Fibroblast of villous mesenchyme (primary cell): ENCODE measurements around the gene MAD2L1. TPM values are rescaled to one million over a fixed set of nuclear protein-coding genes. Genes with fewer than 3 reads are reported as not detected.

Source experiments
- DNase-seq: peaks from one replicate; pipeline ENCODE4 v3.0.0-alpha.2; 2010; ENCODE audit warnings: low read depth
- H3K4me3 ChIP-seq: 2 replicates; pipeline ENCODE4 v1.5.1; 2011; ENCODE audit warnings: low read depth, mild to moderate bottlenecking, low read length
- total RNA-seq: library from RNA; depleted of rRNA; stranded (reverse); fragments of >200 nt; gene quantifications from 2 replicates; pipeline ENCODE4 v1.2.3, GENCODE V29; 2012
- TF ChIP-seq, protein P1 (sequence below): IDR thresholded peaks from 2 replicates; pipeline ENCODE4 v1.5.1; 2012; ENCODE audit warnings: low read depth, mild to moderate bottlenecking, low read length; ENCODE audit not compliant: insufficient read depth

MAD2L1 gene
- total RNA-seq, 1 donor, result 31.1 TPM

DNA sequence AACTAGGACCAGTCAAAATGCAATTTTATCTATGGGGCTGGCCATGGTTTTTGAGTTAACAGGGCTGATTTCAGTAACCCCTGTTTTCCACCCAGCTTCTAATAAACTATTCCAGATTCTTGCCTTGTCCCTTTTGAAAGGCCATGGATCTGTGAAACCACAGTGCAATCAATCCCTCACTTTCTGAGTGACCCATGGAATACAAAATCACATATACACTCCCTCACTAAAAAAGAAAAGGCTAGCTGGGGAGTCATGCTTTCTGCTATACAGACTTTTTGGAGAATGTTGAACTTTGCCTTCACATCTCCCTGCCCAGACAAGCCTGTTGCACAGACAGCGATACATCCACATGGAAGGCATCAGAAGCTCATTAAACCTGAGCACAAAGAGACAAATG lies 47.9 kb downstream of the MAD2L1 start:
- DNase-seq, result peak; percentile 8
- no peak overlapping the region for H3K4me3 ChIP-seq
- TF ChIP-seq, protein P1, sequence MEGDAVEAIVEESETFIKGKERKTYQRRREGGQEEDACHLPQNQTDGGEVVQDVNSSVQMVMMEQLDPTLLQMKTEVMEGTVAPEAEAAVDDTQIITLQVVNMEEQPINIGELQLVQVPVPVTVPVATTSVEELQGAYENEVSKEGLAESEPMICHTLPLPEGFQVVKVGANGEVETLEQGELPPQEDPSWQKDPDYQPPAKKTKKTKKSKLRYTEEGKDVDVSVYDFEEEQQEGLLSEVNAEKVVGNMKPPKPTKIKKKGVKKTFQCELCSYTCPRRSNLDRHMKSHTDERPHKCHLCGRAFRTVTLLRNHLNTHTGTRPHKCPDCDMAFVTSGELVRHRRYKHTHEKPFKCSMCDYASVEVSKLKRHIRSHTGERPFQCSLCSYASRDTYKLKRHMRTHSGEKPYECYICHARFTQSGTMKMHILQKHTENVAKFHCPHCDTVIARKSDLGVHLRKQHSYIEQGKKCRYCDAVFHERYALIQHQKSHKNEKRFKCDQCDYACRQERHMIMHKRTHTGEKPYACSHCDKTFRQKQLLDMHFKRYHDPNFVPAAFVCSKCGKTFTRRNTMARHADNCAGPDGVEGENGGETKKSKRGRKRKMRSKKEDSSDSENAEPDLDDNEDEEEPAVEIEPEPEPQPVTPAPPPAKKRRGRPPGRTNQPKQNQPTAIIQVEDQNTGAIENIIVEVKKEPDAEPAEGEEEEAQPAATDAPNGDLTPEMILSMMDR, result no peak

DNA sequence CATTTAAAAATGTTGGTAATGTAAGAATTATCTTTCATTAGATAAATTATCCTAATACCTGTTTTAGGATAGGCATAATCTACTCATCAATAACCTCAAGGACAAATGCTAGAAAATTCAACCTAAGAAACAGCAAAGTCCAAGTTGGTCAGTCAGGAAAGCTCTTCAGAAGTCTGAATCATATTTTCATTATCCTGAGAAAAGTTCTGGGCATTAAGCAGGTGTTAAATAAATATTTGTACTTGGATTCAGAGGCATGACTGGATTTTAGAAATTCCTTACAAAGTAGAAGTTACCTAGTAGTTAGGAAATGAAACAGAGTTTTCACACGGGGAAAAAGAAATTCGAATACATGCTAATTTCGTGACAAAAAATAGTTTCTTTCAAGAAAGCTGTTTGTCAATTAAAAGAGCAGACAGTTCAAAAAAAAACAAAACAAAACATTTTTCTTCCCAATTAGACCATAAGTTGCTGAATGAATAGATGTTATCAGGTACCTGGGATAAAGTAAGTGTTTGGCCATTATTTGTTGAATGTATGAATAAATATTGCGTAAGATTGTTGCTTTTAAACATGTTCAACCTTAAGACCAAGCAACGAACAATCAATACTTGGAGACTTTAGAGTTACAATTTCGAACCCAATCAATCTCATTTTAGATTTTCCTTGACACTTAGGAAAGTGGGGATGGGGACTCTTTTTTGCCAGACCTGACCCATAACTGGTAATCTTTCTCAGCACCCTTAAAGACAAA lies 48.5 kb downstream of the MAD2L1 start:
- no peak overlapping the region for H3K4me3 ChIP-seq

DNA sequence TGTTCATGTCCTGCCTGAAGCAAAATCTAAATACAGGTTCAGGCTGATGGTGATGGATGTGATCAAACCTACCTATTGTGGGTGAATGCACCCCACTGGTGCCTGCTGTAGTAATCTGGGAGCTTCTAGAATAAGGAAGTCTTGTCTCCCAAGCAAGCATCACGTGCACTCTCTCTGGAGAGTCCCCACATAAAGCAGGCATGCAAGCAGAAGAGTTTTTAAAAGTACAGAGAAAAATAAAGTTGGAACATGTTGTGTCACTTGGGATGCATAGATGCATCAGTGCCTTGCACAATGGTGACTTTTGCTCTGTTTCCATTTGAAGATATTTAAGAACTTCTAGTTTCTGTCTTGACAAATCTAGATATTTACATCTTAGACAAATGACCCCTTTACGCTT lies 54.9 kb downstream of the MAD2L1 start:
- no peak for DNase-seq
- TF ChIP-seq, protein P1, result no peak
- no peak overlapping the region for H3K4me3 ChIP-seq

More for the DNA sequence above, 48.5 kb downstream of the MAD2L1 start:
- DNase-seq, result no peak
- TF ChIP-seq, protein P1, result no peak

DNA sequence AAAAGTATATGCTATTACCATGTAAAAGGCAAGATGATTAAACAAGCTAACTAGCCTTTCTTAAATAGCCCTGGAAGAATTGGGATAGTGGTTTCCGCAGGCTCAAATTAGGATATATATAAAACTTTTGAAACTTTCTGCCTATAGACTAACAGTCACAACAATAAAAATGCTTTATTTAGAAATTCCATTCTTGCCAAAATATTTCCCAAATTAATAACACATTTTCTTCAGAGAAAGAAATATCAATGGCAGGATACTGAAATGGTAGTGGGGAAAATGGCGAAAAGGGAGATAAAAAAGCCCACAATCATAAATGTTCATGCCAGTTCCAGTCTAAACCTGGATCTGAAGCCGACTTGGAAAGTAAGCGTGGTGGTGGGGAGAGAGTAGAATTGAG lies 56.0 kb downstream of the MAD2L1 start:
- no peak for DNase-seq
- H3K4me3 ChIP-seq, result no peak overlapping the region
- TF ChIP-seq, protein P1, result no peak

DNA sequence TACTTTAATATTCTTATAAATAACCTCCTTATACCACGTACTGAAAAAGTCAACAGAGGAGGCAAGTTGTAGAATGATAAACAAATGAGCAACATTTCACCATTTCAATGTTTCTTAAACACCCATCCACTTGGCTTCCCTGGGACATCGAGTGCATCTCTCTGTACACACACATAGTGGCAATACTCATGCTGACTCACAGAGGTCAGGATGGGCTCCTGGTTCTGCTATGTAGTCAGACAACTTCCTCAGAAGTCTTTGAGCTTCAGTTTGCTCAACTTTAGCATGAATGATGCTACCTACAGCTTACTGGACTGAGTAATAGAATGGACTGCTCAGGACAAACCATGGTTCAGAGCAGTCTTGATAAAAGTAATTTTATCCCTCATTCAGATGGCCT lies 56.9 kb downstream of the MAD2L1 start:
- DNase-seq, result peak; percentile 69
- TF ChIP-seq, protein P1, result no peak
- H3K4me3 ChIP-seq, result no peak overlapping the region

DNA sequence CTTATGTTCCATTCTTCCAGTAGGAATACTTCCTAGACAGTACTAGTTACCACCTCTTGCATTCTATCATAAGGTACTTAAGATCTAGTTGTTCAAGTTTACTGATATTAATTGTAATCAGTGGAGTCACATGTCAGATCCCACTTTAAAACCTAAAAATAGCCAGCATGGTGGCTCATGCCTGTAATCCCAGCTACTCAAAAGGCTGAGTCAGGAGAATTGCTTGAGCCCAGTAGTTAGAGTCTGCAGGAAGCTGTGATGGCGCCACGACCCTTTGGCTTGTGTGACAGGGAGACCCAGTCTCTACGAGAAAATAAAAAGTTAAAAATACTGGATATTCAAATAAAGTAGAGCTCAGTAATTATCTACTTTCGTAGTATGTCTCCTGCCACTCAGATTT lies 57.7 kb downstream of the MAD2L1 start:
- TF ChIP-seq, protein P1, result no peak
- no peak for DNase-seq
- no peak overlapping the region for H3K4me3 ChIP-seq
